ENCODE data around the gene TUBGCP6.
"Not testable (repeated sequence)": the region's sequence is repeated elsewhere in the genome, so short reads cannot be mapped to it uniquely, and the experiment has no call there.

TUBGCP6 gene

GRCh38 chr22:50170453-50171318, 74.1 kb downstream of the TUBGCP6 start, which contains the start of gene PANX2:
TSS of gene PANX2 (plus strand) at chr22:50170731. CDS start at chr22:50170731, 0 bp downstream.
- DNase-seq = no peak
- no peak for ATAC-seq
- peaks cover 5% of the 10 kb centered on the region for H3K4me1 Mint-ChIP-seq

DNA sequence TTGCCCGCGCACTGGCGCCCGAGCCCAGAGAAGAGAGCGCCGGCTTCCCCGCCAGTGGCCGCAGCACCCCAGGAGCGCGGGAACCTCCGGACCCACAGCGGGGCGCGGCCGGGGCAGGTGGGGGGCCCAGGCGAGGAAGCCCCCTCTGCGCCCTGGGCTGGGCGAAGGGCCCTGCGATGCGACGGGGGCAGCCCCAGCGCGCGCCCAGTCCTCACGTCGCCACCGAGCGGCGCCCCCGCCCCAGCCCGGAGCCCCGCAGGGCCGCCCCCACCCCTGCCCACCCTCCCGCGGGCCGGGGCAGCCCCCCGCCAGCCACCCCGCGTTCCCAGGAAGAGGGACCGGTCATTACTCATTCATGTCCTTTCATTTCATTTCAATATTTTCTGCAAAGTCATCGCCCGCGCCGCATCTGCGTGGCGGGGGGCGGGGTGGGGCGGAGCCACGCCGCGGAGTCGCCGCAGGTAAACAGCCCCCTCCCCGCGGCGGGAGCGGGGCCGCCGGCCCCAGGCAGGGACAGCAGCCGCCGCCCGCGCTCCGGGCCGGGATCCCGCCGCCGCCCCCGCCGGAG, 75.0 kb downstream of the TUBGCP6 start:
- Mint-ChIP-seq H3K4me1 (peaks cover 5% of the 10 kb centered on the region), H3K4me3 (peak overlapping the region; percentile 61), H3K27me3 (peaks cover 39% of the 10 kb centered on the region), H3K9me3 (no peaks in the 10 kb centered on the region), H3K36me3 (ENCODE audit: low read depth) (no peaks in the 10 kb centered on the region), H3K27ac (peak overlapping the region; percentile 52)
- DNase-seq = peak; percentile 64
- peak; percentile 50 for ATAC-seq

More at GRCh38 chr22:50170453-50171318, 74.1 kb downstream of the TUBGCP6 start, which contains the start of gene PANX2:
- H3K4me3 Mint-ChIP-seq = peak within 1 kb of the TSS; percentile 73
- no peaks in the 10 kb centered on the region for H3K9me3 Mint-ChIP-seq
- peaks cover 35% of the 10 kb centered on the region for H3K27me3 Mint-ChIP-seq
- no peaks in the 10 kb centered on the region for H3K36me3 Mint-ChIP-seq (ENCODE audit: low read depth)
- H3K27ac Mint-ChIP-seq = peak within 1 kb of the TSS; percentile 60

DNA sequence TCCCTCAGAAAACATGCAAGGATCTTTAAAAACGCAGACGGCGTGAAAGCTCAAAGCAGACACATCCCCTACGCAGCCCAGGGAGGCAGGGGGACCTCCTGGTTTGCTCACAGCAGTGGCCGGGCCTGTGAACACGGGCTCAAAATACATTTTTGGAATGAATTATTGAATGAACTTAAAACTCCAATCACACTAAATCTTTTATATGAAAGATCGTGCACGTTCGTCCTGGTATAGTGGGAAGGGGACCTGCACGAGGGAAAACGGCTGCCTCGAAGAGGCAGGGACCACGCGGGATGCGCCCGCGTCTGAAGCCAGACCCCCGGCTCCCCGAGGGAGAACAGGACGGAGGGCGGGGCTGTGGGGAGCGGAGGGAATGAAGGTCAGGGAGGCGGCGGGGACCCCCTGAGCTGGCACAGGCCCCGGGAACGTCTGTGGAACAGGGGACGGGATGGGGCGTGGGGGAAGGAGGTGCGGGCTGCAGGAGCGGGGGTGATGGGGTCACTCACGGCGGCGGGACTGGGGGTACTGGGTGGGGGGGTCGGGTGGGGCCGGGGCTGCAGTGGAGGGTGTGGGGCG, 75.6 kb downstream of the TUBGCP6 start:
- ATAC-seq = no peak

DNA sequence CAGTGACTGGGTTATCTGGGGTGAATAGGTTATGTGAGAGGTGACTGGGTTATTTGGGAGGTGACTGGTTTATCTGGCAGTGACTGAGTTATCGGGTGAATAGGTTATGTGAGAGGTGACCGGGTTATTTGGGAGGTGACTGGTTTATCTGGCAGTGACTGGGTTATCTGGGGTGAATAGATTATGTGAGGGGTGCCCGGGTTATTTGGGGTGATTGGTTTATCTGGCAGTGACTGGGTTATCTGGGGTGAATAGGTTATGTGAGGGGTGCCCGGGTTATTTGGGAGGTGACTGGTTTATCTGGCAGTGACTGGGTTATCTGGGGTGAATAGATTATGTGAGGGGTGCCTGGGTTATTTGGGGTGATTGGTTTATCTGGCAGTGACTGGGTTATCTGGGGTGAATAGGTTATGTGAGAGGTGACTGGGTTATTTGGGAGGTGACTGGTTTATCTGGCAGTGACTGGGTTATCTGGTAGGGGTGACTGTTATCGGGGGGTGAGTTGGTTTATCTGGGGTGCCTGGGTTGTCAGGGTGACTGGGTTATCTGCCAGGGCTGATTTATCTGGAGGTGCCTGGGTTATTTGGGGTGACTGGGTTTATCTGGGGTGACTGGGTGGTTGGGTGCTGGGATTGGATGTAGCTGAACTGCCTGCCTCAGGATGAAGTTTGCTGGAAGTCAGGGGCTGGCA, 76.2 kb downstream of the TUBGCP6 start:
- H3K4me1 Mint-ChIP-seq; ATAC-seq; H3K9me3 Mint-ChIP-seq; H3K36me3 Mint-ChIP-seq (ENCODE audit: low read depth); DNase-seq: not testable (repeated sequence)
- Mint-ChIP-seq H3K4me3 (peak overlapping the region; percentile 50), H3K27me3 (peaks cover 35% of the 10 kb centered on the region), H3K27ac (peak overlapping the region; percentile 59)

More for the DNA sequence above, 75.6 kb downstream of the TUBGCP6 start:
- H3K4me1 Mint-ChIP-seq = peaks cover 5% of the 10 kb centered on the region
- H3K36me3 Mint-ChIP-seq (ENCODE audit: low read depth) = no peaks in the 10 kb centered on the region
- no peaks in the 10 kb centered on the region for H3K9me3 Mint-ChIP-seq
- DNase-seq = no peak
- H3K27me3 Mint-ChIP-seq = peaks cover 39% of the 10 kb centered on the region
- peak overlapping the region; percentile 59 for H3K27ac Mint-ChIP-seq
- H3K4me3 Mint-ChIP-seq = peak overlapping the region; percentile 50

DNA sequence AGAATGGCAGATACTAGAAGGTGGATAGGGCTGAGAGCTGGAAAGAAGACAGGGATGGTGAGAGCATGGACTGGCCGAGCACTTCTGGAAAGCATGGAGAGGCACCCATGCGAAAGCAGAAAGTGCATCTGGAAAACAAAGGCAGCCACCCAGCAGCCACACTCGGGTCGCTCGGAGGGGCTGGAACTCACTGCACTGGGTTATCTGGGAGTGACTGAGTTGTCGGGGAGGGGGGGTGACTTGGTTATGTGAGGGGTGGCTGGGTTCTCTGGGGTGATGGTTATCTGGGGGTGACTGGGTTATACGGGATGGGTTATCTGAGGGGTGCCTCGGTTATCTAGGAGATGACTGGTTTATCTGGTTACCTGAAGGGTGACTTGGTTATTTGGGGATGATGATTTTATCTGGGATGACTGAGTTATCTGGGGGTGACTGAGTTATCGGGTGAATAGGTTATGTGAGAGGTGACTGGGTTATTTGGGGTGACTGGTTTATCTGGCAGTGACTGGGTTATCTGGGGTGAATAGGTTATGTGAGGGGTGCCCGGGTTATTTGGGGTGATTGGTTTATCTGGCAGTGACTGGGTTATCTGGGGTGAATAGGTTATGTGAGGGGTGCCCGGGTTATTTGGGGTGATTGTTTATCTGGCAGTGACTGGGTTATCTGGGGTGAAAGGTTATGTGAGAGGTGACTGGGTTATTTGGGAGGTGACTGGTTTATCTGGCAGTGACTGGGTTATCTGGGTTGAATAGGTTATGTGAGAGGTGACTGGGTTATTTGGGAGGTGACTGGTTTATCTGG, 76.9 kb downstream of the TUBGCP6 start:
- Mint-ChIP-seq H3K36me3 (ENCODE audit: low read depth) (no peaks in the 10 kb centered on the region), H3K9me3 (no peaks in the 10 kb centered on the region), H3K27me3 (peaks cover 34% of the 10 kb centered on the region), H3K4me3 (no peak overlapping the region), H3K4me1 (peaks cover 5% of the 10 kb centered on the region), H3K27ac (no peak overlapping the region)
- ATAC-seq (no peak), DNase-seq (no peak)

Data from activated naive CD8-positive, alpha-beta T cell treated with anti-CD3 and anti-CD28 coated beads, Interleukin-2, amount 50 U/mL, for 24 hours (primary cell).